Measurements from ENCODE around the gene PEX19.

Gene PEX19

GRCh38 chr1:160277330-160277729 is 7.6 kb downstream of the PEX19 start:
- no peak for DNase-seq

- DNase-seq, result no peak
Measured at GRCh38 chr1:160271025-160271424, 13.9 kb downstream of the PEX19 start.

GRCh38 chr1:160267284-160267991 is 17.5 kb downstream of the PEX19 start:
- no peak for DNase-seq

GRCh38 chr1:160264795-160265307 is 20.1 kb downstream of the PEX19 start:
- DNase-seq, result no peak

GRCh38 chr1:160261893-160262794 is 22.8 kb downstream of the PEX19 start, which contains the start of gene DCAF8:
Gene DCAF8, minus strand, starts transcription at chr1:160262549. Its CDS starts 18,541 bp downstream, at chr1:160244008.
- peak; percentile 93 for DNase-seq

GRCh38 chr1:160261556-160261892 is 23.4 kb downstream of the PEX19 start:
- peak; percentile 24 for DNase-seq

- no peak for DNase-seq
Measured at GRCh38 chr1:160260406-160261382, 24.2 kb downstream of the PEX19 start.

GRCh38 chr1:160258177-160258798 is 26.6 kb downstream of the PEX19 start:
- no peak for DNase-seq

GRCh38 chr1:160257411-160258015 is 27.4 kb downstream of the PEX19 start:
- no peak for DNase-seq

GRCh38 chr1:160256396-160257046 is 28.4 kb downstream of the PEX19 start:
- DNase-seq, result no peak

- no peak for DNase-seq
Measured at GRCh38 chr1:160255781-160256300, 29.1 kb downstream of the PEX19 start.

GRCh38 chr1:160251687-160252526 is 33.0 kb downstream of the PEX19 start:
- DNase-seq, result peak; percentile 21

- DNase-seq, result no peak
Measured at GRCh38 chr1:160251011-160251410, 33.9 kb downstream of the PEX19 start.

- DNase-seq, result no peak
Measured at GRCh38 chr1:160247053-160247452, 37.9 kb downstream of the PEX19 start.

GRCh38 chr1:160245434-160245833 is 39.5 kb downstream of the PEX19 start:
- DNase-seq, result no peak

GRCh38 chr1:160244209-160244608 is 40.7 kb downstream of the PEX19 start:
- DNase-seq, result no peak

GRCh38 chr1:160243767-160244166 is 41.2 kb downstream of the PEX19 start:
- no peak for DNase-seq

GRCh38 chr1:160239582-160240299 is 45.2 kb downstream of the PEX19 start:
- no peak for DNase-seq

GRCh38 chr1:160238408-160238807 is 46.5 kb downstream of the PEX19 start:
- DNase-seq, result no peak

Measured in NCI-H2081 treated with DMSO at 0.1 percent for 48 hours (cell line).